ENCODE results near the gene PRKCH.
A peak's percentile ranks its signal among the peaks of the same experiment; 100 is the strongest.

Gene PRKCH

GRCh38 chr14:61531465-61532122 lies 210.2 kb downstream of the PRKCH start:
- no peak for DNase-seq (ENCODE audit: low read depth in 2 of 2)

- DNase-seq (ENCODE audit: low read depth in 2 of 2) = no peak
These were observed 210.7 kb downstream of the PRKCH start for GRCh38 chr14:61532123-61532505.

- no peak for DNase-seq (ENCODE audit: low read depth in 2 of 2)
These were observed 211.4 kb downstream of the PRKCH start for GRCh38 chr14:61532763-61533162.

GRCh38 chr14:61533513-61534255 lies 212.3 kb downstream of the PRKCH start:
- DNase-seq (ENCODE audit: low read depth in 2 of 2) = no peak

- no peak for DNase-seq (ENCODE audit: low read depth in 2 of 2)
These were observed 213.7 kb downstream of the PRKCH start for GRCh38 chr14:61535032-61535431.

- DNase-seq (ENCODE audit: low read depth in 2 of 2) = no peak
These were observed 214.1 kb downstream of the PRKCH start for GRCh38 chr14:61535458-61535857.

- DNase-seq (ENCODE audit: low read depth in 2 of 2) = no peak
These were observed 215.5 kb downstream of the PRKCH start for GRCh38 chr14:61536661-61537562.

- peak; percentile 15 to 31 for DNase-seq (ENCODE audit: low read depth in 2 of 2)
These were observed 216.4 kb downstream of the PRKCH start for GRCh38 chr14:61537563-61538463.

GRCh38 chr14:61538464-61539022 lies 217.2 kb downstream of the PRKCH start:
- no peak for DNase-seq (ENCODE audit: low read depth in 2 of 2)

- no peak for DNase-seq (ENCODE audit: low read depth in 2 of 2)
These were observed 218.3 kb downstream of the PRKCH start for GRCh38 chr14:61539631-61540030.

GRCh38 chr14:61540931-61541330 lies 219.6 kb downstream of the PRKCH start:
- no peak for DNase-seq (ENCODE audit: low read depth in 2 of 2)

- no peak for DNase-seq (ENCODE audit: low read depth in 2 of 2)
These were observed 221.7 kb downstream of the PRKCH start for GRCh38 chr14:61542848-61543790.

- DNase-seq (ENCODE audit: low read depth in 2 of 2) = no peak
These were observed 222.6 kb downstream of the PRKCH start for GRCh38 chr14:61543946-61544345.

GRCh38 chr14:61544448-61545330 lies 223.3 kb downstream of the PRKCH start:
- DNase-seq (ENCODE audit: low read depth in 2 of 2) = no peak

GRCh38 chr14:61545726-61546455 lies 224.5 kb downstream of the PRKCH start:
- DNase-seq (ENCODE audit: low read depth in 2 of 2) = no peak

- no peak for DNase-seq (ENCODE audit: low read depth in 2 of 2)
These were observed 226.0 kb downstream of the PRKCH start for GRCh38 chr14:61547186-61548069.

- DNase-seq (ENCODE audit: low read depth in 2 of 2) = no peak
These were observed 228.0 kb downstream of the PRKCH start for GRCh38 chr14:61549425-61549824.

All from stimulated activated CD4-positive, alpha-beta T cell treated with anti-CD3 and anti-CD28 coated beads, Interleukin-15, amount 100 ng/mL, for 48 hours (primary cell).